ENCODE results near the gene NOP16. TPM values are rescaled to one million over a fixed set of nuclear protein-coding genes. Genes with fewer than 3 reads are reported as not detected.
"Not testable (repeated sequence)": the region's sequence is repeated elsewhere in the genome, so short reads cannot be mapped to it uniquely, and the experiment has no call there.

Gene NOP16
- total and polyA plus RNA-seq, 9 donors = 8.9 to 27.0 (median 16.3) TPM

DNA sequence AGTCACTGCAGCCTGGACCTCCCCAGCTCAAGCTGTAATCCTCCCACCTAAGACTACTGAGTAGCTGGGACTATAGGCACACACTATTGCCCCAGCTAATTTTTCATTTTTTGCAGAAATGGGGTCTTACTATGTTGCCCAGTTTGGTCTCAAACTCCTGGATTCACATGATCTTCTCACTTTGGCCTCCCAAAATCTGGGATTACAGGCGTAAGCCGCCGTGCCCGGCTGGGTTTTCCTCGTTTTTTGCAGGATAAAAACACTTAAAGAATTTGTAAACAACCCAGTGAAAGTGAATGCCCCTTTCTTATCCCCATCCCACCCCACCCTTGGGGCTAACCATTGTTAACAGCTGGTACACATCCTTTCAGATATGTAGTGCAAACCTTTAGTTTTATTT is 20.2 kb upstream of the NOP16 start:
- DNase-seq = no peak
- 49 to 66% (median 54%) methylated on average over 5 of the region's 5 CpGs for WGBS, 3 donors
- intact Hi-C loops (cut with DNase I) = loop anchor here in 1 of 4 donors (2.0 kb wide), 1 partner anchor 46 kb away; no protein-coding TSS in a partner anchor
- no peaks in the 10 kb centered on the region for H3K36me3 ChIP-seq
- no peak overlapping the region for H3K4me3 ChIP-seq
- H3K4me1 ChIP-seq (ENCODE audit: insufficient read depth) = peaks cover 3% of the 10 kb centered on the region
- no peak overlapping the region for H3K27ac ChIP-seq
- H3K9me3 ChIP-seq = no peaks in the 10 kb centered on the region
- TF ChIP-seq, protein P1, sequence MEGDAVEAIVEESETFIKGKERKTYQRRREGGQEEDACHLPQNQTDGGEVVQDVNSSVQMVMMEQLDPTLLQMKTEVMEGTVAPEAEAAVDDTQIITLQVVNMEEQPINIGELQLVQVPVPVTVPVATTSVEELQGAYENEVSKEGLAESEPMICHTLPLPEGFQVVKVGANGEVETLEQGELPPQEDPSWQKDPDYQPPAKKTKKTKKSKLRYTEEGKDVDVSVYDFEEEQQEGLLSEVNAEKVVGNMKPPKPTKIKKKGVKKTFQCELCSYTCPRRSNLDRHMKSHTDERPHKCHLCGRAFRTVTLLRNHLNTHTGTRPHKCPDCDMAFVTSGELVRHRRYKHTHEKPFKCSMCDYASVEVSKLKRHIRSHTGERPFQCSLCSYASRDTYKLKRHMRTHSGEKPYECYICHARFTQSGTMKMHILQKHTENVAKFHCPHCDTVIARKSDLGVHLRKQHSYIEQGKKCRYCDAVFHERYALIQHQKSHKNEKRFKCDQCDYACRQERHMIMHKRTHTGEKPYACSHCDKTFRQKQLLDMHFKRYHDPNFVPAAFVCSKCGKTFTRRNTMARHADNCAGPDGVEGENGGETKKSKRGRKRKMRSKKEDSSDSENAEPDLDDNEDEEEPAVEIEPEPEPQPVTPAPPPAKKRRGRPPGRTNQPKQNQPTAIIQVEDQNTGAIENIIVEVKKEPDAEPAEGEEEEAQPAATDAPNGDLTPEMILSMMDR (IDR thresholded peaks at IDR 0.05) = no peak
- TF ChIP-seq EP300 (IDR thresholded peaks at IDR 0.05) (no peak), POLR2A (IDR thresholded peaks at IDR 0.05) (no peak)
- H3K27me3 ChIP-seq = no peaks in the 10 kb centered on the region

DNA sequence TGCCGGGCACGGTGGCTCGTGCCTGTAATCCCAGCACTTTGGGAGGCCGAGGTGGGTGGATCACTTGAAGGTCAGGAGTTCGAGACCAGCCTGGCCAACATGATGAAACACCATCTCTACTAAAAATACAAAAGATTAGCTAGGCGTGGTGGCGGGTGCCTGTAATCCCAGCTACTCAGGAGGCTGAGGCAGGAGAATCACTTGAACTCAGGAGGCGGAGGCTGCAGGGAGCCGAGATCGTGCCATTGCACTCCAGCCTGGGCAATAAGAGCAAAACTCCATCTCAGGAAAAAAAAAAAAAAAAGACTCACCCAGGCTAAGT is 19.8 kb upstream of the NOP16 start:
- WGBS, 3 donors = 69 to 80% (median 79%) methylated on average over 10 of the region's 10 CpGs
- not testable (repeated sequence) for H3K9me3 ChIP-seq
- intact Hi-C loops (cut with DNase I) = loop anchor here in 1 of 4 donors (2.0 kb wide), 1 partner anchor 45 kb away; no protein-coding TSS in a partner anchor

DNA sequence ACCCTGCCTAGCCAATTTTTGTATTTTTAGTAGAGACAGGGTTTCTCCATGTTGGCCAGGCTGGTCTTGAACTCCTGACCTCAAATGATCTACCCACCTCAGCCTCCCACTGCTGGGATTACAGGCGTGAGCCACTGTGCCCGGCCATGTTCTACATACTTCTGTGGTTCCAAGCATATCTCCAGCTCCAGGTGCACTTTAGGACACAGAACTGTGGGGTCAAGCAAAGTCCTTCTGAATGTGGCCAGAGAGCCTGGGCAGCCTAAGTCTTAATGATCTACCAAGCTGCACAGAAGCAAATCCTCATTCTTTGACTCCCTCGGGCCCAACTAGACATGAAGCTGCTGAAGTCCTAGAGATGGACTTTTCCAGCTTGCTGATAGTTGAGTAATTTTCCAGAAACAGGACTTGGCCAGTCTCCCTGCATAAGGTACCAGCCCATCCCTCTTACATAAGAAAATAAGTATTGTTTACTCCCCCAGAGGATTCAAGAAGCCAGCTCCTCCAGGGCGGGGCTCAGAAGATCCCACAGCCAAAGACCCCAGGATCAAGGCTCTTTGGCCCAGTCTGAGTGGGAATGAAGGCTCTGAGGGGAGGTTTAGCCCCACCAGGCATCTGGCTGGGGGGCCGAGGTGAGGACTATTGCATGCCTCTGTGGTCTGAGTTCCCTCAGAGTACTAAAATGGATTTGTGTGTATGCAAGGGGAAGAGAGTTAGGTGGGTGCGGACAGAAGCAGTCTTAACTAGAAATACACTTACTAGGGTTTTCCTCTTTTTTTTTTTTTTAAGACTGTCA is 19.3 kb upstream of the NOP16 start:
- peaks cover 3% of the 10 kb centered on the region for H3K4me1 ChIP-seq (ENCODE audit: insufficient read depth)
- H3K27me3 ChIP-seq = no peaks in the 10 kb centered on the region
- TF ChIP-seq POLR2A (IDR thresholded peaks at IDR 0.05) = no peak
- TF ChIP-seq, protein P1 (IDR thresholded peaks at IDR 0.05) = no peak
- TF ChIP-seq EP300 (IDR thresholded peaks at IDR 0.05) = no peak
- DNase-seq = peak in 3 of 5 donors; percentile 56 to 70 (median 64)
- H3K36me3 ChIP-seq = no peaks in the 10 kb centered on the region
- H3K27ac ChIP-seq = no peak overlapping the region
- 48 to 57% (median 55%) methylated on average over 6 of the region's 6 CpGs for WGBS, 3 donors
- no peak overlapping the region for H3K4me3 ChIP-seq
- no peaks in the 10 kb centered on the region for H3K9me3 ChIP-seq
- intact Hi-C loops (cut with DNase I) = loop anchor here in 1 of 4 donors (2.0 kb wide), 1 partner anchor 45 kb away; no protein-coding TSS in a partner anchor

More for the DNA sequence above, 19.8 kb upstream of the NOP16 start:
- H3K36me3 ChIP-seq; H3K4me1 ChIP-seq (ENCODE audit: insufficient read depth); H3K27me3 ChIP-seq; H3K27ac ChIP-seq; H3K4me3 ChIP-seq: not testable (repeated sequence)
- peak in 1 of 5 donors; percentile 35 for DNase-seq

DNA sequence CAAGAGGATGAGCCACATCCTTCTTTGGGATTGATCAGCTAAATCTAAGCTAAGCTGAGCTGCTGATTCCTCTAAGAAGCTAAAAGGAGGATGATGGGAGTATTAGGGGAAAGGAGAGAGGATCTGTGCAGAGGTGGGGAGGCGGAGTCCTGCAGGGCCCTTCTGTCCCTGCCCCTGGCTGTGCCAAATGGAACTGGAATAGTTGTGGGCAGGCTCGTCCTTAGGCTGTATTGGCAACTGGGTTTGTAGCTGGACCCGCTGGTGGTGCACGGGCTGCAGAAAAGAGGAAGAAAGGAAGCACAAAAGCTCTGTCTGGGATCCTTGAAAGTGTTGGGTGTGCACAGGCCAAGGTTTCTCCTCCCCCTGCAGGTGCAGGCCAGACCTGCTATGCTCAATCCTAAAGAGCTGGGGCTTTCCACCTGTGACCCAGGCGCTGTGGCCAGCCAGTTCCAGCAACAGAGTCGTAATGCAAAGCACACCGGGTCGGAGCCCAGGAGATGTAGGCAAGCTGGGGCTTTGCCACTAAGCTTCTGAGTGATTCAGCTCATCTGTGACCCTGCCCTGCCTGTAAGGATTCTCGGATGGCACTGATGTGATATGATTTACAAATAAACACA is 18.1 kb upstream of the NOP16 start:
- WGBS, 3 donors = 87% methylated on average over 9 of the region's 9 CpGs
- DNase-seq = no peak
- Histone ChIP-seq H3K27ac (no peak overlapping the region), H3K36me3 (no peaks in the 10 kb centered on the region), H3K9me3 (no peaks in the 10 kb centered on the region), H3K4me3 (no peak overlapping the region), H3K27me3 (no peaks in the 10 kb centered on the region), H3K4me1 (ENCODE audit: insufficient read depth) (peaks cover 7% of the 10 kb centered on the region)
- no peak for TF ChIP-seq POLR2A (IDR thresholded peaks at IDR 0.05)
- TF ChIP-seq, protein P1 (IDR thresholded peaks at IDR 0.05) = no peak
- TF ChIP-seq EP300 (IDR thresholded peaks at IDR 0.05) = no peak
- intact Hi-C loops (cut with DNase I) = no loop called here

Data from ovary (tissue), 9 donors.